Fibroblast of skin of left quadriceps (primary cell): ENCODE measurements around the gene OLFM2.

ENCODE experiments used
- DNase-seq, 2 experiments: peaks; one replicate each; pipeline ENCODE4 v3.0.0-alpha.2; 2013; ENCODE audit warnings: low read depth in 2 of 2

Gene OLFM2

GRCh38 chr19:9909251-9909650 is 27.1 kb downstream of the OLFM2 start:
- peak in 1 of 2 experiments; percentile 9 for DNase-seq

- DNase-seq, result no peak
These were observed 29.7 kb downstream of the OLFM2 start for GRCh38 chr19:9906475-9907087.

GRCh38 chr19:9903336-9903735 is 33.0 kb downstream of the OLFM2 start:
- DNase-seq, result no peak

- DNase-seq, result no peak
These were observed 34.7 kb downstream of the OLFM2 start for GRCh38 chr19:9901642-9902041.

- DNase-seq, result no peak
These were observed 35.3 kb downstream of the OLFM2 start for GRCh38 chr19:9901020-9901419.

GRCh38 chr19:9891609-9892373 is 44.5 kb downstream of the OLFM2 start:
- no peak for DNase-seq

DNA sequence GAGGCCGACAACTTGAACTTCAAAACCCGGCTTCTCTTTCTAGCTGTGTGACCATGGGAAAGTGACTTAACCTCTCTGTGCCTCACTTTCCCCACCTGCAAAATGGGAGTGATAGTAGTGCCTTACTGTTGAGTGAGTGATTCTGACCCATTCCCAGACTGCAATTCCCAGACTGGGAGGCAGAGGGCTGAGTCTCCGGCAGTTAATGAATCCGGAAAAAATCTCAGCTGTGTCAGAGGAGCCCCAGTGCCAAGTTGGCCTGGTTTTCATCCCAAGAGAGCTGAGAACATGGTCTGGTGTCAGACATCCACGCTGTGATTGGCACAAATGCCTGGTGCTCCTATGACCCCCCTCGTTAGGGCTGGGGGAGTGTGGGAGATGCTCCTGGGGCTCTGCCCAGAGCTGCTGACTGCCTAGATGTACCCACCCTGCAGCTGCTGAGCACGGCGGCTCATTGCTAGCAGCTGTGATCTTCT is 51.2 kb downstream of the OLFM2 start:
- peak; percentile 9 to 11 for DNase-seq

- no peak for DNase-seq
These were observed 52.6 kb downstream of the OLFM2 start for GRCh38 chr19:9883764-9884163.

DNA sequence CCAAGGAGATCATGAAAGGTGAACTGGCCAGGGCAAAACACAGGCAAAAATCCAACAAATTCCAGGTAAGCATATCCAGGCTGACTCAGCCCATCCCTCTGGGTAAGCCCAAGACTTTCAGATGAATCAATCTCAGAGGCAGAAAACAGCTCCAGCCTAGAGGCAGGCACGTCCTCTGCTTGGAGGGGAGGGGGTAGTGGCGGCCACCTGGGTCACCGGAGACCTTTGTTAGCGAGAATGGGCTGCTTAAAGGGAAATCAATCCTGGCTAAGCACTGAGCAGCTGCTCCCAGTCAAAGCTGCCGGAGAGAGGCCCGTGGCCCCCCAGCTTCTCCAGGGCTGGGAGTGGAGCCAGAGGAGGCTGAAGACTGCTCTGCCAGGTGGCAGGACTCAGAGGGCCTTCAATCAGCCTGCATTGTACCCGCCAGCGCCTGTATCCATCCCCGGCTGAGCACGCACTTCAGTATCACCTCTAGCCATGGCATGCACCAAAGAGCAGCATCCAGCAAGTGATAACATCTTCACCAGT is 53.0 kb downstream of the OLFM2 start:
- DNase-seq, result no peak

- DNase-seq, result no peak
These were observed 54.6 kb downstream of the OLFM2 start for GRCh38 chr19:9881720-9882119.

DNA sequence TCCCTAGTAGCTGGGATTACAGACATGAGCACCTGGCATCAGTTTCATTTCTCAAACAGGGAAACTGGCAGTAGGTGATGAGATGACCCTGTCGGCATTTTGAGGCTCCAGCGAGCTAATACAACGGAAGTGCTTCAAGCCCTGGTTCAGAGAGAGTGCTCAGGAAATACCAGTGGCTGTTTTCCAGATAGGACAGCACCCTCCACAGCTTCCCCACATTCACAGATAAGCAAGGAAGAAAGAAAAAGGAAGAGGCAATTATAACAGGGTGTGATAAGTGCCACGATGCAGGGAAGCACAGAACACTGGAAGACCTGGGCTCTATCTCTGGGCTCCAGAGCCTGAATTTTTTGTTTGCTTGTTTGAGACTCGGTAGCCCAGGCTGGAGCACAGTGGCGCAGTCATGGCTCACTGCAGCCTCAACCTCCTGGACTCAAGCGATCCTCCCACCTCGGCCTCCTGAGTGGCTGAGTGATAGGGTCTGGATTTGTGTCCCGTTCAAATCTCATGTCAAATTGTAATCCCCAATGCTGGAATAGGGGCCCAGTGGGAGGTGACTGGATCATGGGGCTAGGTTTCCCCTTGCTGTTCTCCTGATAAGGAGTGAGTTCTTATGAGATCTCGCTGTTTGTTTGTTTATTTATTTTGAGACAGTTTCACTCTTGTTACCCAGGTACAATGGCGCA is 57.7 kb downstream of the OLFM2 start:
- no peak for DNase-seq

- DNase-seq, result peak; percentile 33 to 35
These were observed 58.4 kb downstream of the OLFM2 start for GRCh38 chr19:9877780-9878510.

- DNase-seq, result no peak
These were observed 60.5 kb downstream of the OLFM2 start for GRCh38 chr19:9875796-9876195.

GRCh38 chr19:9875031-9875627 is 61.2 kb downstream of the OLFM2 start:
- DNase-seq, result no peak

DNA sequence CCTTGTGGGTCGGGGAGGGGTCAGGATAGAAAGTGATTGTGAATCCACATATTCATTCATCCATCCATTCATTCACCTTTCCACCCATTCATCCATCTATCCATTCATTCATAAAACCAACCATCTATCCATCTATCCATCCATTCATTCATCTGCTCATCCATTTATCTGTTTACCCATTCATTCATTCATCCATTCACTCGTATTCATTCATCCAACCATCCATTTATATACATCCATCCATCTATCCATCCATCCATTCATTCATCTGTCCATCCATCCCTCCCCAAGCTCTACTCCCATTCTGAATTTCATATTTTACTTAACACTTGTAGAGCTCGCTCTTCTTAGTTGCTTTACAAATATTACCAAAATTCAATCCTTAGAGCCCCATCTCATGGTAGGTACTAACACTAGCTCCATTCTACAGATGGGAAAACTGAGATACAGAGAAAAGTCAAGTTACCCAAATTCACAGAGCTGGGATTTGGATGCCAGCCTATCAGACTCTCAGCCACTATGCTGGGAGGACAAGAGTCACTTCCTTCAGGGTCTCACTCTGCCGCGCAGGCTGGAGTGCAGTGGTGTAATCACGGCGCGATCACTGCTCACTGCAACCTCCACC is 63.6 kb downstream of the OLFM2 start:
- no peak for DNase-seq

DNA sequence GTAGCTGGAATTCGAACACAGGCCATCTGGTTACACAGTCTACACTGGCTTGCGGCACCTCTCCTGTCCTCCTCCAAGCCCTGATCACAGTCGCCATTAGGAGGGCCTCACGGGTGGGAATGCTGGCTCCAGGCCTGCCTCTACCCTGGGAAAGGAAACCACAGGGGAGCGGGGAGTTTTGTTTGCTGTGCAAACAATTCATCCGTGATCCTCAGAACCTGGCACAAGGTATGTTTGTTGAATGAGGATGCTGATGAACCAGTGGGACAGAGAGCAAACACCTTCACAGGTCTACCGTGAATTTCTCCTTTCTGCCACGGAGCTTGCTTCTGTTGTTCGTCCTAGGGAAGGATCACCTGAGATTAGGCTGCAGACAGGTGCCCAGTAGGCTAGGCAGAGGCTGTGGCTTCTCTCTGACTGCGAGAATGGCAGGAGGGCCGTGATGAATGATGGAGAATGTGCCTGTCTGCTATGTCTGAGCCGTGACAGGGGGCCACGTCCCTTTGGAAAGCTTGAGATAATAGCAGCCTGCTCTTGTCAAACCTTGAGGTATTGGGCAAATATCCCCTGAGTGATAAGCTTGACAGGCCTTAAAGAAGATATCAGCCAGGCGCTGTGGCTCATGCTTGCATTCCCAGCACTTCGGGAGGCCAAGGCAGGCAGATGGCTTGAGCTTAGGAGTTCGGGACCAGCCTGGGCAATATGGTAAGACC is 64.5 kb downstream of the OLFM2 start:
- no peak for DNase-seq

DNA sequence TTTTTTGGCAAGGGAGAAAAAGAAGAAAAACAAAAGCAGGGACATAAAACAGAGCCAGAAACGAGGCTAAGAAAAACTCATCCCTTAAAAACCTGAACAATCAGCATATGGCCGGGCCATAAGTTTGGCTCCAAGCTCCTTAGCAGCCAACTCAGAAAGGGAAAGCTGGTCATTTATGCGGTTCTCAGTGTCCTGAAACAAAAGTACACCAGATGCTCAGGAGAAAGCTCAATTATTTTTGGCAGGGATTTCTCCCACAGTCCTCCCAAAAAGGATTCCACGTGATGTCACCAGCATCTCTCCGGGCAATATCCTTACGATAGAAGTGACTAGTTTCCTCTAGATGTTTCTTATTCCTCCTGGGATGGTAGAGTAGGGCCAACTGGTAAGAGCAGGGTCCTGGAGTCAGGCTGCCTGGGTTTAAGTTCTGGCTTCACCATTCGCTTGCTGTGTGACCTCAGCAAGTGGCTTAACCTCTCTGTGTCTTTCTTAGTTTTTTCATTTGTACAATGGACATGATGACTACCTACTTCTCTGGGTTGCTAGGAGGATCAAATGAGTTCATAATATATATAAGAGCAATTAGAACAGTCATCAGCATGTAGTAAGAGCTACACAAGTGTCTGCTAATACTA is 67.2 kb downstream of the OLFM2 start:
- no peak for DNase-seq

- no peak for DNase-seq
These were observed 70.4 kb downstream of the OLFM2 start for GRCh38 chr19:9865732-9866501.

GRCh38 chr19:9863759-9864158 is 72.6 kb downstream of the OLFM2 start:
- no peak for DNase-seq
